Measurements from ENCODE around the gene VMP1.
"Not testable (repeated sequence)": the region's sequence is repeated elsewhere in the genome, so short reads cannot be mapped to it uniquely, and the experiment has no call there.

VMP1 gene

DNA sequence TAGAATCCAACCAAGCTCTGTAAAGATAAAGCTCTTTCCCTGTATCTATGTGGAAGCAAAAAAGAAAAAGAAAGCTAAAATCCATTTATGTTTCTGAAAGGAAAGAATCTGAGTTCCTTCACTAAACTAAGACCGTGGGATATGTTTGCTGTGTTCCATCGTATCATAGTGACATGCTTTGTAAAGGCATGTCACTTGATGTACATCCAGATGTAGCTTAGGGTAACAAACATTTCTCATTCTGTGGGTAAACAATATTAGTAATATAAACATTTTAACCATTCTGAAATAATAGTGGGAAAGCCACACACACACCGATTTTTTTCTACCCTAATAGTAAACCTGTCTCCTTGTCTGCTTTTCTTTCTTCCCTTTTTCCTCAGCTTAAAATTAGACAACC is 107.2 kb downstream of the VMP1 start:
- no peak for DNase-seq

- no peak for DNase-seq
Measured at GRCh38 chr17:59815965-59816364, 108.5 kb downstream of the VMP1 start.

GRCh38 chr17:59825533-59826322 is 118.3 kb downstream of the VMP1 start:
- no peak for DNase-seq

- DNase-seq, result no peak
Measured at GRCh38 chr17:59826706-59827453, 119.4 kb downstream of the VMP1 start.

DNA sequence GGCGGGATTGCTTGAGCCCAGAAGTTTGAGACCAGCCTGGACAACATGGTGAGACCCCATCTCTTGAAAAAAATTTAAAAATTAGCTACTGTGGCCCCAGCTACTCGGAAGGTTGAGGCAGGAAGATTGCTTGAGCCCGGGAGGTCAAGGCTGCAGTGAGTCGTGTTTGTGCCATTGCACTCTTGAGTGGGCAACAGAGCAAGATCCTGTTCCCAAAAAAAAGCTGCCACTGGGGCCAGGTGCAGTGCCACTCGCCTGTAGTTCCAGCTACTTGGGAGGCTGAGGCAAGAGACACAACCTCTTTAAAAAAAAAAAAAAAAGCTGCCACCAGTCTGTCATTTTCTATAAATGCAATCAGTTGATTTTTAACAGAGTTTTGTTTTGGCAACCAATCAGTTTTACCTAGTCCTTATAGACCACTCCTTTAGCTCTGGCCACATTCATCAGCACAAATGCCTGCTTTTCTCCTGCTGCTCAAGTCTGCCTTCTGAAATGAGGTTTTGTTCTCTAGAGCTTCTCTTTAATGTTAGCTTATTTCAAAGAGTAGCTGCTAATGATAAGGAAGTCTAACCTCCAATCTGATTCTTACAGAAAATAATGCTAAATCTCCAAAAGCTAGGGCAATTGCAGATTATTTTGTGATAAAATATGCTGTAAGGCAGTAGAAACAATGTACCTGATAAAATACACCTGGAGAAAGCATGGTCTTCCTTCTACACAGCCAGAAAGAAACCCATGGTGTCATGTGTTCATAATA is 120.4 kb downstream of the VMP1 start:
- DNase-seq, result no peak

GRCh38 chr17:59828478-59828760 is 121.0 kb downstream of the VMP1 start:
- DNase-seq, result no peak

GRCh38 chr17:59828819-59829216 is 121.4 kb downstream of the VMP1 start:
- DNase-seq, result not testable (repeated sequence)

DNA sequence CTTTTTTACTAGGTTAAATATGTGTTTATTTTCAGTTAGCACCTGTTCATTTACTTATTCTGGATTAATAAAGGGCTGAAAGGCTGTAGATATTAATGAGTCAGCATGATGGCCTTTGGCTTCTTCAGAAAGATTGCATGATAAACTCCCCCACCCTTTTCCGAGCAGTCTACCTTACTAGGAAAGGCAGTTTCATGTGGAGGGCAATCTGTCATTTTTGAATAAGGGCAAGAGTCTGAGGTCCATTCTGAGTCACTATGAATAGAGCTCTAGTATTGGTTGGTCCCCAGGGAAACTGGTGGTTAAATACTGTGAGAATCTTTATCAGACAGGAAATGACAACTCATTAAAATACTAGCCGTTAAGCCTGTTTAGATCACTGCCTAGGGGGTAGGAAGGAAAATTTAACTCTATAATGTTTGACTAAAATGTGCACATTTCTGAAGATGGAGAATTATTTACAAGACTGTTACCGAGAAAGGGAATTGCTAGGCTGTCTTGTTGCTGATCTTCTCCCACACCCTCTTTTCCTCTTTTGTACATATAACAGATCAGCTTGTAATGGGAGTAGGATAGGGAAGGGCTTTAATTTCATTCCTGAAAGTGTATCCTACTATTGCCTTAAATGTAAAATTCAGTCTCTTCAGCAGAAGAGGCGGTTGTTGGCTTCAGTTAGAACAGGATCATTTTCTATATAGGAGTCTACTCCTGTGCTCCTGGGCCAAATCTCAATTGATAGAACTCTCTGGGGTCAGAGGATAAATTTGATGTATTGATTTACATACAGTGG is 122.0 kb downstream of the VMP1 start:
- no peak for DNase-seq

GRCh38 chr17:59830007-59830630 is 122.7 kb downstream of the VMP1 start:
- no peak for DNase-seq

DNA sequence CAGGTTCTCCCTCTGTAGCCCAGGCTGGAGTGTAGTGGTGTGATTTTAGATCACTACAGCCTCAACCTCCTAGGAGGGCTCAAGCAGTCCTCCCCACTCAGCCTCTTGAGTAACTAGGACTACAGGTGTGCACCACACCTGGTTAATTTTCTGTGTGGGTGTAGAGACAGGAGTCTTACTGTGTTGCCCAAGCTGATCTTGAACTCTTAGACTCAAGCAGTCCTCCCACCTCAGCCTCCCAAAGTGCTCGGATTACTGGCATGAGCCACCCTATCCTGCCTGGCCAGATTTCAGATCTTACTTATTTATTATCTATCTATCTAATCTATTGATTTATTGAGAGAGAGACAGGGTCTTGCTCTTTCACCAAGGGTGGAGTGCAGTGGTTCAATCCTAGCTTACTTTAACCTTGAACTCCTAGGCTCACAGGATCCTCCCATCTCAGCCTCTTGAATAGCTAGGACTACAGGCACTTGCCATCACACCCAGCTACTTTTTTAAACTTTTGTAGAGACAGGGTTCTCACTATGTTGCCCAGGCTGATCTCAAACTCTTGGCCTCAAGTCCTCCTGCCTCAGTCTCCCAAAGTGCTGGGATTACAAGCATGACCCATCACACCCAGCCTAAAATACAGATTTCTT is 123.5 kb downstream of the VMP1 start:
- no peak for DNase-seq

GRCh38 chr17:59832883-59833379 is 125.5 kb downstream of the VMP1 start:
- no peak for DNase-seq

- DNase-seq, result peak; percentile 73
Measured at GRCh38 chr17:59837308-59838051, 130.0 kb downstream of the VMP1 start.

DNA sequence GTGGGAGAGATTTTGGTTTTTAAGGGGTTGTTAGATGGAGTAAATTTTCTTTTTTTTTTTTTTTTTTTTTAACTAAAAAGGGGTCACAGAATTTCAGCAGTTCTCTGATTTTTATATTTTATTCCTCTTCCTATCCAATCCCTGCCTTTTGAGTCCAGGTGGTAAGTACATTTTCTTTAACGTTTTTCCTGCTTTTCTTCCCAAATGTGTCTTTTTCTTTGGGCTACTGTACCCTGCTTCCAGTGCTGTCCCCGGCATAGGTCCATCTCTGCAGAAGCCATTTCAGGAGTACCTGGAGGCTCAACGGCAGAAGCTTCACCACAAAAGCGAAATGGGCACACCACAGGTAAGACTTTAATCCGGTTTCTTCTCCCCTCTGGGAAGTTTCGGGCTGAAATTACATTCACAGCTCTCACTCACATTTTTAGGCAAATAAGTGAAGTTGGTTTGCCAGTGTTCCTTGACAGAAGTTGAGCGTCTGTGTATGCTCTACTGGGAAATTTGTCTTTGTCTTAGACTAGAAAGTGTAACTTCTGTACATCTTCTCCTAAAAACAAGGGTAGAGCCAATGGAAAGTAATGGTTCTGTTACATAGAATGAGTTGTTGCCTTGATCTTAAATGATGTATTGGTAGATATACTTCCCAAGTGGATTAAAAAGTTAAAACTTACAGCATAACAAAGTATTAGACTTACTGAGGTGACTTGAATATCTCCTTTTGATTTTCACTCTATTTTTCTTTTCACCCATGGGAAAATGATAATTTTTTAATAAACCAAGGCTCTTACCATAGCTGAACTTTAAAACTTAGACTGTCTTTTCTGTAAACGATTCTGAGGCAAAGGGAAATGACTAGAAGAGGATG is 130.8 kb downstream of the VMP1 start:
- DNase-seq, result peak; percentile 33

- no peak for DNase-seq
Measured at GRCh38 chr17:59839651-59840328, 132.3 kb downstream of the VMP1 start.

DNA sequence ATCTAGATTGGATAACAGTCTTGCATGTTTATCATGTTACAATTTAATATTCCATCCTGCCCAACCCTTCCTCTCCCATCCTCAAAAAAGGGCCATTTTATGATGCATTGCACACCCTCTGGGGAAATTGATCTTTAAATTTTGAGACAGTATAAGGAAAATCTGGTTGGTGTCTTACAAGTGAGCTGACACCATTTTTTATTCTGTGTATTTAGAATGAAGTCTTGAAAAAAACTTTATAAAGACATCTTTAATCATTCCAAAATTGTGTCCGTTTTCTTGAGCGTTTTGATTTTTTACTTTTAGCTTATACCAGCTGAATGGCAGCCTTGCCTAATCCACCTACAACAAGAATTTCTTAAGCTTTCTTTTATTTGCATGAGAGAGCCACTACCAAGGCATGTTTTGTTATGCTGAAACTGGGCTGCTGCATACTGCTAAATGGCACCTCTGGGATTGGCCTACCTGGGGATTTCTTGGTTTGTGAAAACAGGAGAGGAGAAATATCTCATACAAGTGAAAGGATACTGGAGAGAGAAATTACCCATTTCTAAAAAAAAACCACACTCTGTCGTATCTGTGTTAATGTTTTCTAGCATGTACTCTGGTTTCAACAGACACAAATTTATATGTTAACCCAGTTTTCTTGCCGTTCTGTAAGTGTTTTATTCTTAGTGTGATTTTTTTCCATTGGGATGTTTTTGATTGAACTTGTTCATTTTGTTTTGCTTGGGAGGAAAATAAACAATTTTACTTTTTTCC is 133.1 kb downstream of the VMP1 start:
- no peak for DNase-seq

GRCh38 chr17:59841091-59841881 is 133.8 kb downstream of the VMP1 start:
- not testable (repeated sequence) for DNase-seq

DNA sequence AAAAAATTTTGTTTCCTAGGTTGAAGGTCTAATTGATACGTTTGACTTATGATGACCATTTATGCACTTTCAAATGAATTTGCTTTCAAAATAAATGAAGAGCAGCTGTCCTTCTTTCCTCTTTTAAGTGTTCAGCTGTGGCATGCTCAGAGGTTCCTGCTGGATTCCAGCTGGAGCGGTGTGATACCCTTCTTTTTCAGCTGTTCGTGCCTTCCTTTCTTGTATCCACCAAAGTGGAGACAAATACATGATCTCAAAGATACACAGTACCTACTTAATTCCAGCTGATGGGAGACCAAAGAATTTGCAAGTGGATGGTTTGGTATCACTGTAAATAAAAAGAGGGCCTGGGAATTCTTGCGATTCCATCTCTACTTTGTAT is 134.4 kb downstream of the VMP1 start:
- not testable (repeated sequence) for DNase-seq
